Measurements from ENCODE around the gene ZDHHC20. TPM values are rescaled to one million over a fixed set of nuclear protein-coding genes. Genes with fewer than 3 reads are reported as not detected.

Gene ZDHHC20
- total RNA-seq, 1 experiment from 2014 or later: 53.7 TPM

GRCh38 chr13:21453387-21454081, 5.6 kb downstream of the ZDHHC20 start:
- Histone ChIP-seq H2AFZ (ENCODE audit: low read length) (no peak overlapping the region), H3K4me2 (ENCODE audit: low read length) (no peak overlapping the region), H3K9me3 (ENCODE audit: low read length) (no peaks in the 10 kb centered on the region), H3K36me3 (ENCODE audit: low read depth, low read length) (no peaks in the 10 kb centered on the region), H3K9me2 (replicated peaks; ENCODE audit: low read length) (no peaks in the 10 kb centered on the region), H4K20me1 (ENCODE audit: low read length) (peaks cover 17% of the 10 kb centered on the region; the same call in 1 of the 2 replicates), H3K27ac (ENCODE audit: low read length) (no peak overlapping the region), H3F3A (ENCODE audit: low read length, unreplicated experiment) (no peaks in the 10 kb centered on the region), H3K79me2 (ENCODE audit: low read length) (peaks cover 89% of the 10 kb centered on the region), H3K4me3 (ENCODE audit: low read length) (no peak overlapping the region), H3K9ac (ENCODE audit: low read length) (no peak overlapping the region), H3K4me1 (ENCODE audit: insufficient read depth, low read length) (peaks cover 11% of the 10 kb centered on the region; the same call in 1 of the 2 replicates), H3K27me3 (ENCODE audit: low read length) (no peaks in the 10 kb centered on the region)
- DNase-seq (no peak), ATAC-seq (no peak)
- BruUV-seq (replicated peaks): no TSS peak
- intact Hi-C loops (cut with micrococcal nuclease): no loop called here
- TF ChIP-seq EZH2phosphoT487 (IDR thresholded peaks at IDR 0.05; ENCODE audit: borderline replicate concordance, low read length) (no peak), CTCF (conservative IDR thresholded peaks at IDR 0.05; ENCODE audit: low read depth, low read length) (no peak), EZH2 (IDR thresholded peaks at IDR 0.05; ENCODE audit: low read length, unreplicated experiment) (no peak)
- CTCF ChIA-PET: no interaction called here
- POLR2A ChIA-PET (ENCODE audit: unreplicated experiment): no interaction called here

- Histone ChIP-seq H3K9me2 (replicated peaks; ENCODE audit: low read length) (no peaks in the 10 kb centered on the region), H3K4me2 (ENCODE audit: low read length) (no peak overlapping the region), H3K9ac (ENCODE audit: low read length) (no peak overlapping the region), H3K4me3 (ENCODE audit: low read length) (no peak overlapping the region), H3K27ac (ENCODE audit: low read length) (no peak overlapping the region), H3F3A (ENCODE audit: low read length, unreplicated experiment) (no peaks in the 10 kb centered on the region), H2AFZ (ENCODE audit: low read length) (no peak overlapping the region), H3K27me3 (ENCODE audit: low read length) (no peaks in the 10 kb centered on the region), H4K20me1 (ENCODE audit: low read length) (no peaks in the 10 kb centered on the region), H3K79me2 (ENCODE audit: low read length) (peaks cover 69% of the 10 kb centered on the region), H3K9me3 (ENCODE audit: low read length) (no peaks in the 10 kb centered on the region), H3K4me1 (ENCODE audit: insufficient read depth, low read length) (no peaks in the 10 kb centered on the region), H3K36me3 (ENCODE audit: low read depth, low read length) (no peaks in the 10 kb centered on the region)
- POLR2A ChIA-PET (ENCODE audit: unreplicated experiment): no interaction called here
- no TSS peak for BruUV-seq (replicated peaks)
- CTCF ChIA-PET: no interaction called here
- intact Hi-C loops (cut with micrococcal nuclease): no loop called here
- TF ChIP-seq CTCF (conservative IDR thresholded peaks at IDR 0.05; ENCODE audit: low read depth, low read length): no peak
- TF ChIP-seq EZH2phosphoT487 (IDR thresholded peaks at IDR 0.05; ENCODE audit: borderline replicate concordance, low read length): no peak
- TF ChIP-seq EZH2 (IDR thresholded peaks at IDR 0.05; ENCODE audit: low read length, unreplicated experiment): no peak
- ATAC-seq (no peak), DNase-seq (no peak)
Measured at GRCh38 chr13:21450936-21451335, 8.2 kb downstream of the ZDHHC20 start.

GRCh38 chr13:21446656-21447055, 12.4 kb downstream of the ZDHHC20 start:
- H3K9me2 ChIP-seq (replicated peaks; ENCODE audit: low read length): no peaks in the 10 kb centered on the region
- no peak overlapping the region for H3K4me2 ChIP-seq (ENCODE audit: low read length)
- H3F3A ChIP-seq (ENCODE audit: low read length, unreplicated experiment): no peaks in the 10 kb centered on the region
- no peaks in the 10 kb centered on the region for H3K9me3 ChIP-seq (ENCODE audit: low read length)
- no peak overlapping the region for H3K4me3 ChIP-seq (ENCODE audit: low read length)
- intact Hi-C loops (cut with micrococcal nuclease): no loop called here
- BruUV-seq (replicated peaks): no TSS peak
- H3K4me1 ChIP-seq (ENCODE audit: insufficient read depth, low read length): peaks cover 11% of the 10 kb centered on the region
- H3K9ac ChIP-seq (ENCODE audit: low read length): no peak overlapping the region
- DNase-seq (no peak), ATAC-seq (no peak)
- no peak overlapping the region for H3K27ac ChIP-seq (ENCODE audit: low read length)
- ChIA-PET POLR2A (ENCODE audit: unreplicated experiment) (no interaction called here), CTCF (no interaction called here)
- H2AFZ ChIP-seq (ENCODE audit: low read length): no peak overlapping the region
- H4K20me1 ChIP-seq (ENCODE audit: low read length): no peaks in the 10 kb centered on the region
- H3K36me3 ChIP-seq (ENCODE audit: low read depth, low read length): no peaks in the 10 kb centered on the region
- H3K79me2 ChIP-seq (ENCODE audit: low read length): peaks cover 64% of the 10 kb centered on the region
- no peaks in the 10 kb centered on the region for H3K27me3 ChIP-seq (ENCODE audit: low read length)
- no peak for TF ChIP-seq EZH2 (IDR thresholded peaks at IDR 0.05; ENCODE audit: low read length, unreplicated experiment)
- no peak for TF ChIP-seq EZH2phosphoT487 (IDR thresholded peaks at IDR 0.05; ENCODE audit: borderline replicate concordance, low read length)
- no peak for TF ChIP-seq CTCF (conservative IDR thresholded peaks at IDR 0.05; ENCODE audit: low read depth, low read length)
